ENCODE results near the gene OLIG2.

GRCh38 chr21:33011462-33011861, 14.3 kb upstream of the OLIG2 start:
- TF ChIP-seq CTCF (IDR thresholded peaks at IDR 0.05) = no peak
- no peak for TF ChIP-seq POLR2A (IDR thresholded peaks at IDR 0.05)
